Gastroesophageal sphincter (tissue), 4 donors: ENCODE measurements around the gene PIK3R5. TPM values are rescaled to one million over a fixed set of nuclear protein-coding genes. Genes with fewer than 3 reads are reported as not detected.
"Not testable (repeated sequence)": the region's sequence is repeated elsewhere in the genome, so short reads cannot be mapped to it uniquely, and the experiment has no call there.

Experiments
- ATAC-seq: fragments of 150-250 bp; one replicate; pipeline ENCODE4 v1.9.1; 2016; ENCODE audit warnings: mild to moderate bottlenecking, moderate library complexity
- H3K27ac ChIP-seq, 4 donors: fragments of 200-600 bp; sonication (generic) in 3 of 4; 1 replicate in 3 of 4; 2 replicates in 1 of 4; pipeline ENCODE4 v1.5.1; 2016 to 2019
- H3K27me3 ChIP-seq: fragments of 200-600 bp; sonication (generic); one replicate; pipeline ENCODE4 v1.5.1; 2019
- H3K36me3 ChIP-seq, 2 donors: fragments of 200-600 bp; sonication (generic); one replicate each; pipeline ENCODE4 v1.5.1; 2019; ENCODE audit warnings: control low read depth in 1 of 2
- H3K4me1 ChIP-seq, 3 donors: fragments of 200-600 bp; sonication (generic); 1 replicate in 2 of 3; 2 replicates in 1 of 3; pipeline ENCODE4 v1.5.1; 2016 to 2019; ENCODE audit warnings: control low read depth in 2 of 3
- H3K4me3 ChIP-seq, 2 donors: fragments of 200-600 bp; sonication (generic); one replicate each; pipeline ENCODE4 v1.5.1; 2019; ENCODE audit warnings: mild to moderate bottlenecking in 1 of 2, moderate library complexity in 1 of 2
- H3K9me3 ChIP-seq, 3 donors: fragments of 200-600 bp; sonication (generic); one replicate each; pipeline ENCODE4 v1.5.1; 2017 to 2019; ENCODE audit warnings: control low read depth in 2 of 3
- EP300 ChIP-seq: sonication (generic); formaldehyde crosslinking; IDR thresholded peaks from one replicate; pipeline ENCODE4 v1.6.1; 2017; ENCODE audit warnings: antibody characterized with exemption, mild to moderate bottlenecking
- POLR2A ChIP-seq, 2 donors: fragments of 450-650 bp; IDR thresholded peaks; one replicate each; pipeline ENCODE4 v1.6.1; 2017; ENCODE audit warnings: antibody characterized with exemption in 2 of 2, mild to moderate bottlenecking in 2 of 2, moderate library complexity in 1 of 2
- POLR2AphosphoS5 ChIP-seq: sonication (generic); formaldehyde crosslinking; IDR thresholded peaks from one replicate; pipeline ENCODE4 v1.6.1; 2017; ENCODE audit warnings: antibody characterized with exemption
- WGBS, 2 donors: methylation state at CpG; one replicate each; pipeline ENCODE4 v1.1.5; 2018; ENCODE audit warnings: low coverage in 1 of 2; 5-methylcytosine and 5-hydroxymethylcytosine counted together
- total RNA-seq, 4 donors: library from RNA; depleted of rRNA; stranded (reverse); fragments of >200 nt; gene quantifications; one replicate each; pipeline ENCODE4 v1.1.0, GENCODE V29; 2016
- TF ChIP-seq, protein P1 (sequence below), 4 experiments: fragments of 200-600 bp in 2 of 4; fragments of 450-650 bp in 2 of 4; sonication (generic) in 1 of 4; IDR thresholded peaks; one replicate each; pipeline ENCODE4 v1.5.1; 2017 to 2019; ENCODE audit warnings: antibody characterized with exemption in 4 of 4, mild to moderate bottlenecking in 2 of 4, moderate library complexity in 2 of 4

Gene PIK3R5
- total RNA-seq, 4 donors from 2014 or later: 8.9 to 13.1 (median 11.9) TPM

DNA sequence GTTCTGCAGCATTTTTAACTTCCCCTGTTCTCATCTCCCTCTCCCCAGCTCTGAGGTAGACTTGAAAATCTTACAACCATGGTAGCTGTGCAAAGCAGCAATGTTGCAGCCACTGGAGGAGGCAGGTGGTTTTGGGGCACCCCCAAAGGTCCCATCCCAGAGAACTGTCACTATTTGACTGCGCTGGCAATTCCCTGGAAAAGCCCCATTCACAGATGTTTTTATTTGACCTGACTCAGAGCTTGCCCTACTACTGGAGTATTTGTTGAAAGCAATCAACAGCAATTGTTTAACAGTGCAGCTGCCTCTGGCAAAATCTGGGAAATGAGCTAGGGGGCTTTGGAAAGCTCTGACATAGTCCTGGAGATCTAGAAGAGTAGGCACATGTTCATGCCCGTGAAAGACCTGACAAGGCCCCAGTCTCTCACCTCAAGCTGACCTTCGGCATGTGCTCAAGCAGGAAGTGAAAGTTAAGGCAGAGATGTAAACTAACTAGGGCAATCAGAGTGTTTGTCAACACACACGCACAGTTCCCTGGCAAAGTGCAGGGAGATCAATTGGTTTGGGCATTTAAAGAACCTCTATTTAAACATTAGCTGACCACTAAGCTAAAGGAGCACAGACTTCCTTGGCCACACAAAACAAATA, 19.7 kb upstream of the PIK3R5 start:
- no peak for ATAC-seq
- 71 to 90% methylated on average over 2 to 4 of the region's 4 CpGs for WGBS, 2 donors
- Histone ChIP-seq H3K4me1 (no peaks in the 10 kb centered on the region), H3K27me3 (no peaks in the 10 kb centered on the region), H3K4me3 (no peak overlapping the region), H3K9me3 (peaks cover 0 to 7% (median 0%) of the 10 kb centered on the region in 3 donors), H3K36me3 (no peaks in the 10 kb centered on the region), H3K27ac (no peak overlapping the region)
- TF ChIP-seq POLR2AphosphoS5 (no peak), EP300 (no peak), POLR2A (IDR thresholded peaks at IDR 0.05) (no peak)
- TF ChIP-seq, protein P1, sequence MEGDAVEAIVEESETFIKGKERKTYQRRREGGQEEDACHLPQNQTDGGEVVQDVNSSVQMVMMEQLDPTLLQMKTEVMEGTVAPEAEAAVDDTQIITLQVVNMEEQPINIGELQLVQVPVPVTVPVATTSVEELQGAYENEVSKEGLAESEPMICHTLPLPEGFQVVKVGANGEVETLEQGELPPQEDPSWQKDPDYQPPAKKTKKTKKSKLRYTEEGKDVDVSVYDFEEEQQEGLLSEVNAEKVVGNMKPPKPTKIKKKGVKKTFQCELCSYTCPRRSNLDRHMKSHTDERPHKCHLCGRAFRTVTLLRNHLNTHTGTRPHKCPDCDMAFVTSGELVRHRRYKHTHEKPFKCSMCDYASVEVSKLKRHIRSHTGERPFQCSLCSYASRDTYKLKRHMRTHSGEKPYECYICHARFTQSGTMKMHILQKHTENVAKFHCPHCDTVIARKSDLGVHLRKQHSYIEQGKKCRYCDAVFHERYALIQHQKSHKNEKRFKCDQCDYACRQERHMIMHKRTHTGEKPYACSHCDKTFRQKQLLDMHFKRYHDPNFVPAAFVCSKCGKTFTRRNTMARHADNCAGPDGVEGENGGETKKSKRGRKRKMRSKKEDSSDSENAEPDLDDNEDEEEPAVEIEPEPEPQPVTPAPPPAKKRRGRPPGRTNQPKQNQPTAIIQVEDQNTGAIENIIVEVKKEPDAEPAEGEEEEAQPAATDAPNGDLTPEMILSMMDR (IDR thresholded peaks at IDR 0.05): no peak

GRCh38 chr17:8984225-8984624, 18.7 kb upstream of the PIK3R5 start:
- not testable (repeated sequence) for H3K4me3 ChIP-seq, H3K27ac ChIP-seq, H3K36me3 ChIP-seq, ATAC-seq, H3K9me3 ChIP-seq, H3K4me1 ChIP-seq, H3K27me3 ChIP-seq
- WGBS, 2 donors: 89 to 93% methylated on average over 5 of the region's 5 CpGs

GRCh38 chr17:8981443-8981842, 15.9 kb upstream of the PIK3R5 start:
- Histone ChIP-seq H3K27me3 (no peaks in the 10 kb centered on the region), H3K9me3 (peaks cover 0 to 7% (median 0%) of the 10 kb centered on the region in 3 donors), H3K4me1 (no peaks in the 10 kb centered on the region), H3K4me3 (no peak overlapping the region), H3K27ac (no peak overlapping the region), H3K36me3 (no peaks in the 10 kb centered on the region)
- no peak for ATAC-seq
- WGBS, 2 donors: 93 to 94% methylated on average over 2 of the region's 2 CpGs
- TF ChIP-seq, protein P1 (IDR thresholded peaks at IDR 0.05): no peak
- TF ChIP-seq POLR2AphosphoS5: no peak
- no peak for TF ChIP-seq EP300
- TF ChIP-seq POLR2A (IDR thresholded peaks at IDR 0.05): no peak

DNA sequence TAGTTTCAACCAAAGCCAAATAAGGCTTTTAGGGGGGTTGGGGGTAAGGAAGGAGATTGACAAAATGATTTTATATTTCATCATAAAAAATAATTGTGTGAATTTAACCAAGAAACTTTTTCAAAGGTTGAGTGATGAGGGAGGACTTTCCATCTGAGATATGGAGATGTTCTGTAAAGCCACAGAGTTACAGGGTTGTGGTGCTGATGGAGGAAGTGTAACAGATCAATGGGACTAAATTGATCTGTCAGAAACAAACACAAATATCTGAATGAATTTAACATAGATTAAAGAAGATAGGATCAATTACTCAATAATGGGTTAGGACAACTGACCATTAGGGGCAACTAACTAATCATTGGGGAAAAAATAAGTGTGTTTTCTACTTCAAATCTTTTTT, 14.2 kb upstream of the PIK3R5 start:
- no peak for ATAC-seq
- H3K4me3 ChIP-seq: no peak overlapping the region
- H3K27me3 ChIP-seq: no peaks in the 10 kb centered on the region
- TF ChIP-seq POLR2AphosphoS5 (no peak), POLR2A (IDR thresholded peaks at IDR 0.05) (no peak), EP300 (no peak)
- TF ChIP-seq, protein P1 (IDR thresholded peaks at IDR 0.05): no peak
- H3K27ac ChIP-seq: no peak overlapping the region
- H3K36me3 ChIP-seq: no peaks in the 10 kb centered on the region
- H3K4me1 ChIP-seq: no peaks in the 10 kb centered on the region
- no peaks in the 10 kb centered on the region for H3K9me3 ChIP-seq

GRCh38 chr17:8976638-8977037, 11.1 kb upstream of the PIK3R5 start:
- ATAC-seq: no peak
- no peaks in the 10 kb centered on the region for H3K27me3 ChIP-seq

More at GRCh38 chr17:8976638-8977037, 11.1 kb upstream of the PIK3R5 start:
- TF ChIP-seq POLR2AphosphoS5: no peak
- TF ChIP-seq POLR2A (IDR thresholded peaks at IDR 0.05): no peak
- TF ChIP-seq, protein P1 (IDR thresholded peaks at IDR 0.05): no peak
- TF ChIP-seq EP300: no peak
- Histone ChIP-seq H3K36me3 (no peaks in the 10 kb centered on the region), H3K4me3 (no peak overlapping the region), H3K27ac (no peak overlapping the region), H3K4me1 (no peaks in the 10 kb centered on the region), H3K9me3 (no peaks in the 10 kb centered on the region)
- WGBS, 2 donors: 22 to 60% methylated on average over 1 of the region's 1 CpG
